Activated CD4-positive, alpha-beta T cell treated with anti-CD3 and anti-CD28 coated beads, Interleukin-2, Interleukin-4, amounts not matched to agents 100 ng/mL and 50 ng/mL, durations not matched to agents 16 hours and 8 hours (primary cell): ENCODE measurements around the gene NOS3.

ENCODE experiments used
- DNase-seq: peaks from one replicate; pipeline ENCODE4 v3.0.0-alpha.2; 2020; ENCODE audit warnings: low spot score

The NOS3 gene

DNA sequence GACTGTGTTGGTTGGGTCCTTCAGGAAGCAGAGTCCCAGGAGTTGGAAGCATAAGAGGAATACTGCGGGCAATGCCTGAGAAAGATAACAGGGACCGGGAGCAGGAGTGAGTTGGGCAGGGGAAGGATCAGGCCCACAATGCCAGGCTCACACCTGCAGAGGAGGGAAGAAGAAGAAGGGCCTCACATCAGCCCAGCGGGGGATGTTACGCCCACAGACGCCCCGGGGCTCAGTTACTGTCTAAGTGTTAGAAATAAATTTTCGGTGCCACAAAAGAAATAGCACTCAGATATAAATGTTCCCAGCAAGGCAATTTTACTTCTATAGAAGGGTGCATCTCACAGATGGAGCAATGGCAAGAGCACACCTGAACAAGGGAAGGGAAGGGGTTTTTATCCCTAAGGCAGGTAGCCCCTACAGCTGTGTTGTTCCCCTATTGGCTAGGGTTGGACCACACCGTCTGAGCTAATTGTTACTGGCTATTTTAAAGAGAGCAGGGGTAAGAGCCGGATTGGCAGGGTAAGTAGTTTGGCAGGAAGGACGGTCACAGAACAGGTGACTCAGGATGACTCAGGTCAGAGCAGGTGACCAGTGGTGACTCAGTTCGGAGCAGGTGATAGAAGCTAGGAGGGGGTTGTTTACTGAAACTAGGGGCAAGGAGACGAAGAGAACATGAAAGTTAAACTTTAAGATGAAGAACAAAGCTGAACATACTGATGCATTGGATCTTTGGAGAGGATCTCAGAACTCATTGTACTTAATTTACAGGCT, at the start of gene NOS3:
Gene NOS3, plus strand, starts transcription at position 602 of the 771 bp plus-strand sequence. CDS start 2,787 bp downstream, outside the sequence.
- no peak for DNase-seq

DNA sequence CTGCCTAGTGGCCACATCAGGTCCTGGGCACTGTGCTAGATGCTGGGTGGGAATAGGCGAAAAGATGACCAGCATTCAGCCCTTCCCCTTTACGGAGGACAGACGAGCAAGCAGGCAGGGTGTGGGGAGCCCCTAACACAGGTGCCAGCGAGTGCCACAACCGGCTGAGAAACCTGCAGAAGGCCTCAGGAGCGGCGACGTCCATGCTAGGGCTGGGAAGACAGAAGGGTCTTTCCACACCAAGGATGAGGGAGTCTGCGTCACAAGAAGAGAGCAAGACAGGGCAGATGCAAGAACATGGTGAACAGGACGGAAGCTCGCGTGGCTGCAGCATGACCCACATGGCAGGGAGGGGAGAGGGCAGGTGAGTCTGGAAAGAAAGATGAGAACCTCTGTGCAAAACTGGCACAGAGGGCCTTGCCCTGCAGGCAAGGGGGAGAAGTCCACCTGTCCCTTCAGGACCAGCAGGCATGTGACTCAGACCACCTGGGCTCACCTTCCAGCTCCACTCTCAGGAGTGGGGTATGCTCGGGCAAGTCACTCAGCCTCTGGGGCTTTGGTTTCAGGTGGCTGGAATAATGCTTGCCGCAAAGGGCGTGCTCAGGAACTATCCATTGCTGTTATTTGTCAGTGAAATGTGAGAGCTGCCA, 49.3 kb upstream of the NOS3 start:
- no peak for DNase-seq

DNA sequence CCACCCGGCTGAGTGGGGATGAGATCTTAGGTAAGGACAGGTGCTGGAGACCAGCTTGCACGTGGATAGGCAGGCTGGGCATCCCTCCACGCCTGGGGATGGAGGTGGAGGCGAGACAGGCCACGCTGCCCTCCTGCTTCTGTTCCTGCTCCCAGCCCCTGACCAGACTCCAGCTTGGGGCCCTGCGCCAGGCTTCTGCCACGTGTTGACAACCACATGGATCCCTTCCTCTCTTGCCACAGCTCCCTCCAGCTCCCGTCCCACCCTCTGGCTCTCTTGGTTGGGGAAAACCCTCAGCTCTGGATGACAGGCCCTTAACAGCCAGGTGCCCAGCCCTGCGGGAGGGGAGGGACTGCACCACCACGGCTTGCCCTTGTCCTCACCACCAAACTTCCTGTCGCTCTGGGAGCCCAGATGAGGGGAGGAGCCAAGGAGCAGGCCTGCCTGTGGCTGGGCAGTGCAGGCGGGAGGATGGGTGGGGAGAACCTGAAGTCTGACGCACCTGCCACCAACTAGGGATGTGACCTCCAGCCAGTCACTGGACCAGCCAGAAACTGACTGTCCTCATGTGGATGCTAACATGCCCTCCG, 48.7 kb upstream of the NOS3 start:
- peak; percentile 39 for DNase-seq

- DNase-seq = no peak
Measured at GRCh38 chr7:150942591-150943452, 48.0 kb upstream of the NOS3 start.

DNA sequence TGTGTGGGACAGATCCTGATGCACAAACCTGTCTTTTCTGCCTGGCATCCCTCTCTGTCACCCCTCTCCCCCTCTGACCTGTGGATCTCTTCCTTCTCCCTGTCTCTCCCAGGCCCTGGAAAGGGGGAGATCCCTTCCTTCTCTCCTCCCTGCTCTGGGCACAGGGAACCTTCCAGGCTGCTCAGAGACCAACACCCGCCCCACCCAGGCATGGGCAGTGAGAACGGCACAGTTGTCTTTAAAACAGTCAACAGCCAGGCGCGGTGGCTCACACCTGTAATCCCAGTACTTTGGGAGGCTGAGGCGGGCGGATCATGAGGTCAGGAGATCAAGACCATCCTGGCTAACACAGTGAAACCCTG, 47.4 kb upstream of the NOS3 start:
- no peak for DNase-seq

GRCh38 chr7:150944066-150945042, 46.5 kb upstream of the NOS3 start:
- DNase-seq = no peak

DNA sequence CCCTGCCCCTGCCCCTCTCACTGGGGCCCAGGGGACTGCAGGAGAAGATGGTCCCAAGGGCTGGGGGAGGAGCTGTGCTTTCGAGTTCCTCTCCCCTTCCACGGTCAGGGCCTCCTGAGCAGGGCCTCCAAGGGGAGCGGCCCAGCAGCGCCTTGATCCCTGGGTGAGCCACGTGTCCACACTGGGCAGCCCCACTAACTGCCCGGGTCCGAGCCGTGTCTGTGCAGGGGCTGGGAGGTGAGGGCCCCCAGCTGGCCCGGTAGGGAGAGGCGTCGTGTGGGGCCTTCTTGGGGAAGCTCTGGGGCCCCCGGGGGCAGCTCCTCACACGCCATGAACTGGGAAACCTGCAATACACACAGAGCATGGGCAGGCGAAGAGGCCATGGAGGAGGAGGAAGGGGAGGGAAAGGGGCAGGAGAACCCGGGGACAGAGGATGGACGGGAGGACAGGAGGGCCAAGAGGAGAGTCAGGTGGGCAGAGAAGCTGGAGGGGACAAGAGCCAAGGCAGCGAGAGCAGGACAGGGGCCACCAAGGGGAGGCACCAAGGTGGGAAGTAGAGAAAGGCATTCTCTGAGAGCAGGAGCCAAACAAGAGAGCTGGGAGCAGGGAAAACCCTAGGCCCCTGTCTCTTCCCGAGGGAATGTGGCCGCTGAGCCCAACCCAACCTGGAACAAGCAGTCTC, 45.5 kb upstream of the NOS3 start:
- no peak for DNase-seq

- no peak for DNase-seq
Measured at GRCh38 chr7:150945853-150946420, 44.9 kb upstream of the NOS3 start.

DNA sequence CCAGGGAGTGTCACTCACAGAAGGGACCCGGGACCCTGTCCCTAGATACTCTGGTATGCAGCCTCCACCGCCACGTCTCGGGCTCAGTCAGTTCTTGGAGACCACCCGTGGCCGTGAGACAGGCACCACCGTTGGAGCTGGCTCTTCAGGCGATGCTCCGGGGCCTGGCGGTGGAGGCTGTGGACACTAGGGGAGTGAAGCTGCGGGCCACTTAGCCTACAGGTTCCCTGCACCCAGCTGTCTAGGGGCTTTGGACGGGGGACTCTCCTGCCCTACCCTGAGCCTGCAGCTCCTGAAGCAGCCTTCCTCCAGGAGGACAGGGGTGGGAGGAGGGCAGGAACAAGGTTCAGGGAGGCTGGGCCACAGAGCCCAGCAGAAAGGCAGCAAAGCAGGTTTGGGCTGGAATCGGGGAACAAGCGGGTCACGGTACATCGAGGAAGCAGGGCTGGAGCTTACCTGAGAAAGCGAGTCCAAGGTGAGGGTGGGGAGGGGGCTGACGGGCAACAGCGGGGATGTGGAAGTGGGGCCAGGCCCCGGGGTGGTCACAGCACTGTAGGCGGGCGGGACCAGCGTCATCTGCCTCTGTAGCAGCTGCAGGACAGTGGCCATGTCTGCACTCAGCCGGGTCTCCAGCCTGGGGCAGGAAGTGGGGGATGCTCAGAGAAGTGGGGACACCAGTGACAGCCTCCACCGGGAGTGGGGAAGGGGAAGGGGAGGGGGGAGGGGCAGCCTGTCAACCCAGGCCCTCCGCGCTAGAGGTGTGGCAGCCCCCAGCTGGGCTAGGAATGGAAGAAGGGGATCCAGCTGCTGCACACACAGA, 44.2 kb upstream of the NOS3 start:
- no peak for DNase-seq

GRCh38 chr7:150947241-150947745, 43.5 kb upstream of the NOS3 start:
- no peak for DNase-seq

DNA sequence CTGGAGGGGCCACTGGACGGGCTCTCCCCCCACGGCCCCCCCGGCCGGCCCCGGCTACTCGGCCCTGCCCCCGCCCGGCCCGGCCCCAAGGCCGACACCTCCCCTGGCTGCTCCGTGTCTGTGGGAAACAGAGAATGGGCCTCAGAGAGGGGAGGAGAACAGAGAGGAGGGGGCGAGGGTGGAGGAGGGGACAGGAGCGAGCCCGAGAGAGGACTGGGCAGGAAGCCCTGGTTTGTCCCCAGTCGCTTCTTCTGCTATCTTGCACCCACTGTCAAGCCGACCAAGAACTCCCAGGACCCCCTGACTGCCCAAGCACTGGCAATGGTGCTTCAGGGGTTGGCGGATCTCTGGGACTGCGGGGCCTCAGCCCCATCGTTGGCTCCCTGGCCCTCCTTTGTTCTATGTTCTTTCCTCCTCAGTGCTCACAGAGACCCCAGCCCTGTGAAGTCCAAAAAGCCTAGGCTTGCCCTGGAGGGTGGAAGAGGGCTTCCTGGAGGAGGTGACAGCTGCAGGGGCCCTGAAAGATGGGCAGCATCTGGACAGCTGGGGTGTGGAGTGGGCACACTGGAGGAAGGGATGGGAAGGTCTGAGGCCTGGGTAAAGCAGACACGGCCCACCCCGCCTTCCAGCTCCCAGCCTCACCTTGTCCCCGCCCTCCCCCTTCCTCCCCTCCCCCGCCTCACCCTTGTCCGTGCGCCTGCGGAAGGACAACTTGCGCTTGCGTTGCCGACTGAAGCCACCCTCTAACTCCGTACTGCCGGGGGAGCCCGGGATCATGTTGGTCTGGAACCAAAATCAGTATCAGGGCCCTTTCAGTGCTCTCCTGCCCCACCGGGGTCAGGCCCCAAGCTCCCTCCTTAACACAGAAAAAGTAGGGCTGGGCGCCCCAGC, 42.8 kb upstream of the NOS3 start:
- no peak for DNase-seq

DNA sequence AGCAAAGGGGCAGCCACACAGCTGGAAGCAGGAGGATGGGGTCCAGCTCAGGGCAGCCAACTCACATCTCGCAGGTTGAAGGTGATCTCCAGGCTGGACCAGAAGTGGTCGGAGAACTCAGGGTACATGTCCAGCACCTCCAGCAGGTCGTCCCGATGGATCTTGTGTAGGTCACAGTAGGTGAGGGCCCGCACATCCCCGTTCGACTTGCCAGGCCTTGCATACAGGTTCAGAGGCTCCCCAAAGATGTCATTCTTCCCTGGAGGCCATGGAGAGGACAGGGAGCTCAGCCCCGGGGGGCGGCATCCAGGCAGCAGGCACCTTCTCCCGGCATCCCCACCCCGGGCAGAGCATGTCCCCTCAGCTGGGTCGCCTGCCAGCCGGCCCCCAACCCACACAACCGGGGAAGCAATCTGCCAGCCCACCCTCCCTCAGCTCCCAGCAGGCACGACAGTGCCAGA, 42.0 kb upstream of the NOS3 start:
- no peak for DNase-seq

- DNase-seq = no peak
Measured at GRCh38 chr7:150949564-150949963, 41.3 kb upstream of the NOS3 start.

GRCh38 chr7:150949971-150950491, 40.8 kb upstream of the NOS3 start:
- no peak for DNase-seq

GRCh38 chr7:150950496-150951180, 40.2 kb upstream of the NOS3 start:
- no peak for DNase-seq

DNA sequence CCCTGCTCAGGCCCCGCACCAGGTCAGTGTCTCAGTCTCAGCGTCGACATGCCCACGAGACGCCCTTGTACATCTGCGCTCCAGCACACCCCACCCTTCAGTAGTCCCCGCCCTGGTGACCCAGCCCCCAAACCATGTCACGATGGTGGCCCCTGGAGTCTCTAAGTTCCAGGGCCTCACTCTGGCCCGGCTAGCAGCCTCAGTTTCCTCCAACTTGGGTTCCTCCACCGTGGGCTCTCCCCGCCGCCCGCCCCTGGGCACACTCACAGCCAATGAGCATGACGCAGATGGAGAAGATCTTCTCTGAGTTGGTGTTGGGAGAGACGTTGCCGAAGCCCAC, 39.7 kb upstream of the NOS3 start:
- no peak for DNase-seq

DNA sequence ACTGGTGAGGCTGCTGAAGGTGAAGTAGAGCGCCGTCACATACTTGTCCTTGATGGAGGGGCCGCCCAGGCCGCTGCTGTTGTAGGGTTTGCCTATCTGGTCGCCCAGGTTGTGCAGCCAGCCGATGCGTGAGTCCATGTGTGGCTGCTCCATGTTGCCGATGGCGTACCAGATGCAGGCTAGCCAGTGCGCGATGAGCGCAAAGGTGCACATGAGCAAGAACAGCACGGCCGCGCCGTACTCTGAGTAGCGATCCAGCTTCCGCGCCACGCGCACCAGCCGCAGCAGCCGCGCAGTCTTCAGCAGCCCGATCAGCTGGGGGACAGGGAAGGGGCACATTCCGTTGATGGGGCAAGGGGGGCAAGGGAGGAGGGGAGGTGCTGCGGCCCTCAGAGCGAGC, 39.3 kb upstream of the NOS3 start:
- no peak for DNase-seq
